Measurements from ENCODE around the gene DKKL1.

GRCh38 chr19:49396738-49397505, 33.2 kb downstream of the DKKL1 start:
- TF ChIP-seq, protein P1, sequence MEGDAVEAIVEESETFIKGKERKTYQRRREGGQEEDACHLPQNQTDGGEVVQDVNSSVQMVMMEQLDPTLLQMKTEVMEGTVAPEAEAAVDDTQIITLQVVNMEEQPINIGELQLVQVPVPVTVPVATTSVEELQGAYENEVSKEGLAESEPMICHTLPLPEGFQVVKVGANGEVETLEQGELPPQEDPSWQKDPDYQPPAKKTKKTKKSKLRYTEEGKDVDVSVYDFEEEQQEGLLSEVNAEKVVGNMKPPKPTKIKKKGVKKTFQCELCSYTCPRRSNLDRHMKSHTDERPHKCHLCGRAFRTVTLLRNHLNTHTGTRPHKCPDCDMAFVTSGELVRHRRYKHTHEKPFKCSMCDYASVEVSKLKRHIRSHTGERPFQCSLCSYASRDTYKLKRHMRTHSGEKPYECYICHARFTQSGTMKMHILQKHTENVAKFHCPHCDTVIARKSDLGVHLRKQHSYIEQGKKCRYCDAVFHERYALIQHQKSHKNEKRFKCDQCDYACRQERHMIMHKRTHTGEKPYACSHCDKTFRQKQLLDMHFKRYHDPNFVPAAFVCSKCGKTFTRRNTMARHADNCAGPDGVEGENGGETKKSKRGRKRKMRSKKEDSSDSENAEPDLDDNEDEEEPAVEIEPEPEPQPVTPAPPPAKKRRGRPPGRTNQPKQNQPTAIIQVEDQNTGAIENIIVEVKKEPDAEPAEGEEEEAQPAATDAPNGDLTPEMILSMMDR (IDR thresholded peaks at IDR 0.05; ENCODE audit: low read depth, low read length): no peak
- TF ChIP-seq POLR2A (IDR thresholded peaks at IDR 0.05; ENCODE audit: extremely low read depth, insufficient read length) (no peak), MAX (IDR thresholded peaks at IDR 0.05; ENCODE audit: low read depth, low read length) (no peak), MYC (IDR thresholded peaks at IDR 0.05; ENCODE audit: low read depth, low read length) (no peak)
